ENCODE results near the gene RER1.

DNA sequence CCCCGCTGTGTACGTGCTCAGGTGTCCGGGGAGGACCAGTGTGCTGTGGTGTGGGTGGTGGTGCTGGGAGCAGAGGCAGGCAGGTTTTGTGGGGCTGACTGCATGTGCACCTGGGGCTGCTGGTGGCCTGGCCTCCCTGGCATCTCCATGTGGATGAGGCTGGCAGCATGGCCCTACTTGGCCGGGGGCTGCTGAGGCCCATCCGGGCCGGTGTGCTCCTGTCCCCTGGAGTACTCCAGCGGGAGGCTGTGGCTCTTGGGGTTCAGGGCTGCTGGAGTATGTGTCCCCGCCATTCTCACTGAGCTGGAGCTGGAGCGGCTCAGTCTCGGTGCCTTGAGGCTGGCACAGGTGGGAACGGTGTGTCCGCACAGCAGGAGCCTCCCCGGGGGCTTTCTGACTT is 41.6 kb downstream of the RER1 start:
- TF ChIP-seq, protein P1, sequence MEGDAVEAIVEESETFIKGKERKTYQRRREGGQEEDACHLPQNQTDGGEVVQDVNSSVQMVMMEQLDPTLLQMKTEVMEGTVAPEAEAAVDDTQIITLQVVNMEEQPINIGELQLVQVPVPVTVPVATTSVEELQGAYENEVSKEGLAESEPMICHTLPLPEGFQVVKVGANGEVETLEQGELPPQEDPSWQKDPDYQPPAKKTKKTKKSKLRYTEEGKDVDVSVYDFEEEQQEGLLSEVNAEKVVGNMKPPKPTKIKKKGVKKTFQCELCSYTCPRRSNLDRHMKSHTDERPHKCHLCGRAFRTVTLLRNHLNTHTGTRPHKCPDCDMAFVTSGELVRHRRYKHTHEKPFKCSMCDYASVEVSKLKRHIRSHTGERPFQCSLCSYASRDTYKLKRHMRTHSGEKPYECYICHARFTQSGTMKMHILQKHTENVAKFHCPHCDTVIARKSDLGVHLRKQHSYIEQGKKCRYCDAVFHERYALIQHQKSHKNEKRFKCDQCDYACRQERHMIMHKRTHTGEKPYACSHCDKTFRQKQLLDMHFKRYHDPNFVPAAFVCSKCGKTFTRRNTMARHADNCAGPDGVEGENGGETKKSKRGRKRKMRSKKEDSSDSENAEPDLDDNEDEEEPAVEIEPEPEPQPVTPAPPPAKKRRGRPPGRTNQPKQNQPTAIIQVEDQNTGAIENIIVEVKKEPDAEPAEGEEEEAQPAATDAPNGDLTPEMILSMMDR (IDR thresholded peaks at IDR 0.05; ENCODE audit: insufficient read depth, low read length, poor library complexity, severe bottlenecking), result no peak
- TF ChIP-seq EZH2phosphoT487 (conservative IDR thresholded peaks at IDR 0.05; ENCODE audit: low read length), result no peak

All from SU-DHL-6 (cell line).